ENCODE measurements around the gene C12orf43. TPM values are rescaled to one million over a fixed set of nuclear protein-coding genes. Genes with fewer than 3 reads are reported as not detected.
"Not testable (repeated sequence)": the region's sequence is repeated elsewhere in the genome, so short reads cannot be mapped to it uniquely, and the experiment has no call there.

The C12orf43 gene, protein sequence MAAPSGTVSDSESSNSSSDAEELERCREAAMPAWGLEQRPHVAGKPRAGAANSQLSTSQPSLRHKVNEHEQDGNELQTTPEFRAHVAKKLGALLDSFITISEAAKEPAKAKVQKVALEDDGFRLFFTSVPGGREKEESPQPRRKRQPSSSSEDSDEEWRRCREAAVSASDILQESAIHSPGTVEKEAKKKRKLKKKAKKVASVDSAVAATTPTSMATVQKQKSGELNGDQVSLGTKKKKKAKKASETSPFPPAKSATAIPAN
- 11.2 TPM for polyA plus RNA-seq (2013)

DNA sequence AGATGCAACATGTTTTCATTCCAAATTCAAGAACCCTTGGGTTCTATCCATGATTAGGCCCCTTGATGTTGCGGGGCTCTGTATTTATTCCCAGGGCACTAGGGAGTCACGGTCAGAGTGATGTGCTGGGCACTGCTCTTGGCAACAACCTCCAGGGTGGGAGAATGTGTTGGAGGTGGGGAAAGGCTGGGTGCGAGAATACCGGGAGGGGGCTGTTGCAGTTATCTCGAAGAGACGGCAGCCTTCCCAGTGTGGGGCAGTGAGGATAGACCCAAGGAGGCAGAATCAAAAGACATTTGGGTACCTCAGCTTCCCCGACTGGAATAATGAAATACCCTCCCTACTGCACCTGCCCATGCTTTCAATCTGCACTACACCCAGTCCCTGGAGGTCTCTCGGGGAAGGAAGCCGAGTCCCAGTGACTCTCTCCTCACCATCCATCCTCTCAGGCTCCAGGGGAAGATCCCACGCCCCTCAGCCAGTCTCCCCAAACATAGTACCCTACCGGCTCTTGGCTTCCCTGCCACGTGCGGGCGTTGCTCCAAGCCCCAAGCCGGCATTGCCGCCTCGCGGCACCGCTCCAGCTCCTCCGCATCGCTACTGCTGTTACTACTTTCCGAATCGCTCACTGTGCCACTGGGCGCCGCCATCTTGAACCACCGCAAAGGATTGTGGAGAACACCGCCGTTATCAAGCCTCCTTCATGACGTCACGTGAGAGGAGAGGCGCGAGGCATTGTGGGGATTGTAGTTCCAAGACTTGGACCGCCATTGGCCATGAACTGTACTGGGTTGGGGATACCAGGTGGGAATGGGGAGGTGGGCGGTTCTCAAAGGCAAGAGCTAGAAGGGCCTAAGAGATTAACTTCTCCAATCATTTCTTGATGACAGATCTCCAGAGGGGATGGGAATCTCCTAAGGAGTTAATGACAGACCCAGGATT lies at the start of gene C12orf43:
Gene C12orf43 (minus strand): TSS at position 663 of the 942 bp plus-strand sequence. CDS start 13 bp downstream, at position 650.
- ChIA-PET POLR2A (interaction anchor here (0.6 kb wide), 1 partner anchor 119 kb away, joined by 3 read pairs; no protein-coding TSS in a partner anchor), CTCF (interaction anchor here (0.9 to 1.3 kb wide), 3 partner anchors 9 to 42 kb away, joined by 3 to 4 read pairs (median 3); no protein-coding TSS in a partner anchor)
- peak within 1 kb of the TSS; percentile 87 to 98 (median 95) for H3K4me3 ChIP-seq (ENCODE audit: control insufficient read depth in 1 of 7, extremely low read depth in 1 of 7, insufficient read depth in 4 of 7, low read depth in 2 of 7, low read length in 6 of 7)

DNA sequence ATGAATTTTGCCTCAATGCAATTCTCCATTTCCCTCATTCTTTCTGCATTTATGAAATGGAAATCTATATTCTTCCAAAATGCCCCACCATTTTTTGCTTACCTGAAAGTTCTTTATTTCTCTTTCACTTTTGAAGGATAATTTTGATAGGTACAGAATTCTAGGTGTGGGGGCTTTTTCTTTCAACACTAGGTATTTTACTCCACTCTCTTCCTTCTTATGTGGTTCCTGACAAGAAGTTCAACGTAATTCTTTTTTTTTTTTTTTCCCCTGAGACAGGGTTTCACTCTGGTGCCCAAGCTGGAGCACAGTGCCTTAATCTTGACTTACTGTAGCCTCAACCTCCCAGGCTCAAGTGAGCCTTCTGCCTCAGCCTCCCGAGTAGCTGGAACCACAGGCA lies 49.1 kb upstream of the C12orf43 start:
- DNase-seq: no peak
- POLR2A ChIA-PET: no interaction called here
- Histone ChIP-seq H3K27me3 (replicated peaks in 2 of 5; ENCODE audit: control insufficient read depth in 4 of 5, insufficient read depth in 5 of 5, low read length in 4 of 5) (no peaks in the 10 kb centered on the region), H3K27ac (ENCODE audit: insufficient read depth in 1 of 2, low read depth in 1 of 2, low read length in 2 of 2, poor library complexity in 1 of 2, severe bottlenecking in 2 of 2) (no peak overlapping the region), H3K4me1 (ENCODE audit: control extremely low read depth in 1 of 4, control insufficient read depth in 4 of 4, insufficient read depth in 4 of 4, low read length in 3 of 4) (peaks cover 0 to 3% (median 2%) of the 10 kb centered on the region in 4 experiments), H3K4me3 (ENCODE audit: control insufficient read depth in 1 of 7, extremely low read depth in 1 of 7, insufficient read depth in 4 of 7, low read depth in 2 of 7, low read length in 6 of 7) (no peak overlapping the region), H3K36me3 (ENCODE audit: control insufficient read depth in 4 of 4, insufficient read depth in 4 of 4, low read length in 3 of 4) (no peaks in the 10 kb centered on the region), H3K9me3 (ENCODE audit: control extremely low read depth in 1 of 5, control insufficient read depth in 4 of 5, insufficient read depth in 2 of 5, low read depth in 1 of 5, low read length in 4 of 5) (no peaks in the 10 kb centered on the region)
- CTCF ChIA-PET: interaction anchor here (0.7 to 1.4 kb wide), 3 partner anchors 21 to 1656 kb away, joined by 3 to 4 read pairs (median 3); no protein-coding TSS in a partner anchor
- WGBS (ENCODE audit: insufficient coverage): 20% methylated on average over 1 of the region's 2 CpGs

More for the DNA sequence above, at the start of gene C12orf43:
- Histone ChIP-seq H3K9me3 (ENCODE audit: control extremely low read depth in 1 of 5, control insufficient read depth in 4 of 5, insufficient read depth in 2 of 5, low read depth in 1 of 5, low read length in 4 of 5) (peaks cover 0 to 4% (median 0%) of the 10 kb centered on the region in 5 experiments), H3K36me3 (ENCODE audit: control insufficient read depth in 4 of 4, insufficient read depth in 4 of 4, low read length in 3 of 4) (peaks cover 0 to 15% (median 7%) of the 10 kb centered on the region in 4 experiments), H3K27me3 (replicated peaks in 2 of 5; ENCODE audit: control insufficient read depth in 4 of 5, insufficient read depth in 5 of 5, low read length in 4 of 5) (no peaks in the 10 kb centered on the region), H3K4me1 (ENCODE audit: control extremely low read depth in 1 of 4, control insufficient read depth in 4 of 4, insufficient read depth in 4 of 4, low read length in 3 of 4) (peaks cover 3 to 13% (median 8%) of the 10 kb centered on the region in 4 experiments), H3K27ac (ENCODE audit: insufficient read depth in 1 of 2, low read depth in 1 of 2, low read length in 2 of 2, poor library complexity in 1 of 2, severe bottlenecking in 2 of 2) (peak within 1 kb of the TSS; percentile 64 to 82)
- under 1% methylated on average over 32 of the region's 34 CpGs for WGBS (ENCODE audit: insufficient coverage)
- peak; percentile 93 to 94 (median 94) for DNase-seq

DNA sequence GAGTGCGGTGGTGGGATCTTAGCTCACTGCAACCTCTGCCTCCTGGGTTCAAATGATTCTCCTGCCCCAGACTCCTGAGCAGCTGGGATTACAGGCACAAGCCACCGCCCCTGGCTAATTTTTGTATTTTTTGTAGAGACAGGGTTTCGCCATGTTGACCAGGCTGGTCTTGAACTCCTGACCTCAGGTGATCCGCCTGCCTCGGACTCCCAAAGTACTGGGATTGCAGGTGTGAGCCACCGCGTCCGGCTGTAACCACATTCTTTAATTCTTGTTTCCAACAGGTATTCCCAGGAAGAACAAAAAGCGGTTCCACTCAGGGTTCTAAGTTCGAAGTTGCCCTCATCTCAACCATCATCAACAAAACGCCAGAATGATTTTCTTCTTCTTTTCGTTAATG lies 48.3 kb upstream of the C12orf43 start:
- CTCF ChIA-PET: interaction anchor here (0.7 to 1.8 kb wide), 6 partner anchors 22 to 1657 kb away, joined by 3 to 4 read pairs (median 3); no protein-coding TSS in a partner anchor
- H3K27ac ChIP-seq (ENCODE audit: insufficient read depth in 1 of 2, low read depth in 1 of 2, low read length in 2 of 2, poor library complexity in 1 of 2, severe bottlenecking in 2 of 2); DNase-seq; H3K4me1 ChIP-seq (ENCODE audit: control extremely low read depth in 1 of 4, control insufficient read depth in 4 of 4, insufficient read depth in 4 of 4, low read length in 3 of 4); H3K9me3 ChIP-seq (ENCODE audit: control extremely low read depth in 1 of 5, control insufficient read depth in 4 of 5, insufficient read depth in 2 of 5, low read depth in 1 of 5, low read length in 4 of 5); H3K4me3 ChIP-seq (ENCODE audit: control insufficient read depth in 1 of 7, extremely low read depth in 1 of 7, insufficient read depth in 4 of 7, low read depth in 2 of 7, low read length in 6 of 7); H3K36me3 ChIP-seq (ENCODE audit: control insufficient read depth in 4 of 4, insufficient read depth in 4 of 4, low read length in 3 of 4); POLR2A ChIA-PET; H3K27me3 ChIP-seq (replicated peaks in 2 of 5; ENCODE audit: control insufficient read depth in 4 of 5, insufficient read depth in 5 of 5, low read length in 4 of 5): not testable (repeated sequence)
- 98% methylated on average over 4 of the region's 12 CpGs for WGBS (ENCODE audit: insufficient coverage)

DNA sequence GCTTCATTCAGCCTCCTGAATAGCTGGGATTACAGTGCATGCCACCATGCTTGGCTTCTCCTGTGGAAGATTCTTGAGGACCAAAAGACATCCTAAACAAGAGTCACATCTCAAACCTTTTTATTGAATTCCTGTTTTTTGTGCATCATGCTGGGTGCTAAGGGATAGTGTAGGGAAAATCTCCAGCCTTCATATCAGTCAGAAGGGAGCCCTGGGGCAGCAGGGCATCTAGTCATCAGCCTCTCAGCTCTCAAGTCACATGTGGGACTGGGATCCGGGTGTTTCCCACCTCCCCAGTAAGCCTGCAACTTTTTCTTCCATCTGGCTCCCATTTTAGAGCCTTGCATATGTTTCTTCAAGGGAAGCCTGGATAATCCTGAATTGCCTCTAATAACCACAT lies 47.8 kb upstream of the C12orf43 start:
- no peaks in the 10 kb centered on the region for H3K27me3 ChIP-seq (replicated peaks in 2 of 5; ENCODE audit: control insufficient read depth in 4 of 5, insufficient read depth in 5 of 5, low read length in 4 of 5)
- H3K4me3 ChIP-seq (ENCODE audit: control insufficient read depth in 1 of 7, extremely low read depth in 1 of 7, insufficient read depth in 4 of 7, low read depth in 2 of 7, low read length in 6 of 7): no peak overlapping the region
- 100% methylated on average over 1 of the region's 1 CpG for WGBS (ENCODE audit: insufficient coverage)
- POLR2A ChIA-PET: no interaction called here
- DNase-seq: no peak
- CTCF ChIA-PET: interaction anchor here (1.0 to 1.8 kb wide), 4 partner anchors 28 to 379 kb away, joined by 3 to 4 read pairs (median 4); no protein-coding TSS in a partner anchor
- H3K27ac ChIP-seq (ENCODE audit: insufficient read depth in 1 of 2, low read depth in 1 of 2, low read length in 2 of 2, poor library complexity in 1 of 2, severe bottlenecking in 2 of 2): no peak overlapping the region
- H3K36me3 ChIP-seq (ENCODE audit: control insufficient read depth in 4 of 4, insufficient read depth in 4 of 4, low read length in 3 of 4): no peaks in the 10 kb centered on the region
- H3K4me1 ChIP-seq (ENCODE audit: control extremely low read depth in 1 of 4, control insufficient read depth in 4 of 4, insufficient read depth in 4 of 4, low read length in 3 of 4): peaks cover 0 to 10% (median 6%) of the 10 kb centered on the region in 4 experiments
- no peaks in the 10 kb centered on the region for H3K9me3 ChIP-seq (ENCODE audit: control extremely low read depth in 1 of 5, control insufficient read depth in 4 of 5, insufficient read depth in 2 of 5, low read depth in 1 of 5, low read length in 4 of 5)

DNA sequence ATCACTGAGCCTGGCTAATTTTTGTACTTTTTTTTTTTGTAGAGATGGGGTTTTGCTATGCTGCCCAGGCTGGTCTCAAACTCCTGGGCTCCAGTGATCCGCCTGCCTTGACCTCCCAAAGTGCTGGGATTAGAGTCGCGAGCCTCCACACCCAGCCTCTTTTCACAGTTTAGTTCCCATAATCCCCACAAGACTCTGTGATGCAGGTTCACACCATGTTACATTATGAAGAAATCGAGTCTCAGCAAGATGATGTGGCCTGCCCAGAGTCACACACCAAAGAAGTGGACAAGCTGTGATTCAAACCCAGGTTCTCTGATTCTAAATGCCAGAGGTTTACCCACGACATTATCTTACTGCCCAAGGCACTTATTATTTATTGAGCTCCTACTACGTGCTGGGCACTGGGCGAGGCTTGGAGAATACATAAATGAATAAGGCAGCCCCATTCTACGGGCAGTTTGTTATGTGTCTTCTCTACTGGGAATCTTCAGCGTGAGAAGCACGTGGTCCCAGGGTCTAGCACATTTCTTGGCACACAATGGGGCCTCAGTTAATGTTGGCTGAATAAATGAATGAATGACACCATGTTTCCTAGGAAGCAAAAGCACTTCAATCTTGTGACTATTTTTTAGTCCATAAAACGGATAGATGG lies 46.2 kb upstream of the C12orf43 start:
- Histone ChIP-seq H3K36me3 (ENCODE audit: control insufficient read depth in 4 of 4, insufficient read depth in 4 of 4, low read length in 3 of 4) (no peaks in the 10 kb centered on the region), H3K27me3 (replicated peaks in 2 of 5; ENCODE audit: control insufficient read depth in 4 of 5, insufficient read depth in 5 of 5, low read length in 4 of 5) (no peaks in the 10 kb centered on the region), H3K4me1 (ENCODE audit: control extremely low read depth in 1 of 4, control insufficient read depth in 4 of 4, insufficient read depth in 4 of 4, low read length in 3 of 4) (peaks cover 0 to 10% (median 6%) of the 10 kb centered on the region in 4 experiments), H3K27ac (ENCODE audit: insufficient read depth in 1 of 2, low read depth in 1 of 2, low read length in 2 of 2, poor library complexity in 1 of 2, severe bottlenecking in 2 of 2) (no peak overlapping the region), H3K9me3 (ENCODE audit: control extremely low read depth in 1 of 5, control insufficient read depth in 4 of 5, insufficient read depth in 2 of 5, low read depth in 1 of 5, low read length in 4 of 5) (no peaks in the 10 kb centered on the region), H3K4me3 (ENCODE audit: control insufficient read depth in 1 of 7, extremely low read depth in 1 of 7, insufficient read depth in 4 of 7, low read depth in 2 of 7, low read length in 6 of 7) (no peak overlapping the region)
- CTCF ChIA-PET: interaction anchor here (0.8 to 4.4 kb wide), 14 partner anchors 9 to 176 kb away, joined by 3 to 64 read pairs (median 6); no protein-coding TSS in a partner anchor
- POLR2A ChIA-PET: no interaction called here
- no peak for DNase-seq
- over 99% methylated on average over 9 of the region's 11 CpGs for WGBS (ENCODE audit: insufficient coverage)

DNA sequence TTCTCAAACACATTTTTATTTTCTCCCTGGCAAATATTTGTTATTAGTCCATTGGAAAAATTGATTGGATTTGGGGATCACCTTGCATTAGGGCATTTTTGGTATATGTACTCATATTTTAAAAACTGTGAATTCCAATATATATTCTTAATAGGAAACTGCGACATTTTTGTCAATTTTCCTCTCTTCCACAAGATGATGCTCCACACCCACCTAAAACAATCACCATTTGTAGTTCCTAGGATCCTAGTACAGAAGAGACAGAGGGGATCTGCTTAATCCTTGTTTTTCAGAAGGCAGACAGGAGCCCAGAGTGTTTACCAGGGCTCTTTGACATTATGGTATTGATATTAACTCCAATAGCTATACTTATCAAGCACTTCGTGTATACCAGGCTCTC lies 45.5 kb upstream of the C12orf43 start:
- ChIA-PET POLR2A (no interaction called here), CTCF (interaction anchor here (0.7 to 4.4 kb wide), 22 partner anchors 9 to 563 kb away, joined by 3 to 64 read pairs (median 4); no protein-coding TSS in a partner anchor)
- H3K4me1 ChIP-seq (ENCODE audit: control extremely low read depth in 1 of 4, control insufficient read depth in 4 of 4, insufficient read depth in 4 of 4, low read length in 3 of 4): peaks cover 0 to 10% (median 6%) of the 10 kb centered on the region in 4 experiments
- H3K27me3 ChIP-seq (replicated peaks in 2 of 5; ENCODE audit: control insufficient read depth in 4 of 5, insufficient read depth in 5 of 5, low read length in 4 of 5): no peaks in the 10 kb centered on the region
- DNase-seq: peak; percentile 34 to 57 (median 52)
- no peak overlapping the region for H3K4me3 ChIP-seq (ENCODE audit: control insufficient read depth in 1 of 7, extremely low read depth in 1 of 7, insufficient read depth in 4 of 7, low read depth in 2 of 7, low read length in 6 of 7)
- no peaks in the 10 kb centered on the region for H3K9me3 ChIP-seq (ENCODE audit: control extremely low read depth in 1 of 5, control insufficient read depth in 4 of 5, insufficient read depth in 2 of 5, low read depth in 1 of 5, low read length in 4 of 5)
- H3K27ac ChIP-seq (ENCODE audit: insufficient read depth in 1 of 2, low read depth in 1 of 2, low read length in 2 of 2, poor library complexity in 1 of 2, severe bottlenecking in 2 of 2): no peak overlapping the region
- no peaks in the 10 kb centered on the region for H3K36me3 ChIP-seq (ENCODE audit: control insufficient read depth in 4 of 4, insufficient read depth in 4 of 4, low read length in 3 of 4)
- no CpG with 5 or more reads among the region's 2 CpGs for WGBS (ENCODE audit: insufficient coverage)
